Measurements from ENCODE around the gene SSBP4.

GRCh38 chr19:18450021-18450930, 31.1 kb downstream of the SSBP4 start:
- no peak for TF ChIP-seq CTCF (conservative IDR thresholded peaks at IDR 0.05 in 1 of 2, IDR thresholded peaks at IDR 0.05 in 1 of 2; ENCODE audit: low read depth in 1 of 2, low read length in 2 of 2)
- no peak for TF ChIP-seq EZH2 (IDR thresholded peaks at IDR 0.05; ENCODE audit: low read length, missing control alignments)
